ENCODE results near the gene C11orf71.

The C11orf71 gene

DNA sequence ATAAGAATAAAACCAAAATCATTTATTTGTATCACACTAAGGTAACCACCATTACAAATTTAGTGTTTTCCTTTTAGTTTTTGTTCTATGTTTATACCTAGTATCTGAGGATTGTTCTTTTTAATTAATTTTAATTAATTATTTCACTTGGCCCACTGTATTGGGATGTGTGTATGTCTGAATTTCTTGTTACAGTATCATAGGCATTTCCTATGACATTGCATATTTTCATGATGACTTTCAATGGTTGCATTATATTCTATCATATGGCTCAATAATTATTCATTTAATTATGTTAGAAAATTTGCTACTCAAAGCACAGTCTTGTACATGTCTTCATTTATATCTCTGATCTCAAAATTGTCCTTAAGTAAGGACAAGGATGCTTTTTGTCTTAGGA is 41.0 kb downstream of the C11orf71 start:
- DNase-seq (ENCODE audit: low read depth in 2 of 3, low spot score in 1 of 3), result no peak

DNA sequence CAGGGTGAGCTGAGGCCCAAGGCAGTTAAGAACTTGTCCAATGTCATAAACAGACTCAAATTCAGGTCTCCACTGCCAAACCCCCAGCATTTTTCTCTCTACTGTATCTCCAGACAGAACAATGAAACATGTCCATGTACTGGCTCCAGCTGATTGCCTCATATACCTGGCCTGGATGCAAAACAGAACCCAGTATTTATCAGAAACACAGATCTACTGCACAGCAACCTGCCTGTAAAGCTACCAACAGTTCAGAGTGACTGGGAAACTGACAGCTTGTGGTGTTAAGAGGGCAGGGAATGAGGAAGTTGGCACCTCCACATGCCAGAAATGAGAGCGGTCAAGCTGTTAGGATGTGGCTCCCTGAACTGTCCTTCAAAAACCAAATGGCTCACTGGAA is 41.6 kb downstream of the C11orf71 start:
- DNase-seq (ENCODE audit: low read depth in 2 of 3, low spot score in 1 of 3), result no peak

DNA sequence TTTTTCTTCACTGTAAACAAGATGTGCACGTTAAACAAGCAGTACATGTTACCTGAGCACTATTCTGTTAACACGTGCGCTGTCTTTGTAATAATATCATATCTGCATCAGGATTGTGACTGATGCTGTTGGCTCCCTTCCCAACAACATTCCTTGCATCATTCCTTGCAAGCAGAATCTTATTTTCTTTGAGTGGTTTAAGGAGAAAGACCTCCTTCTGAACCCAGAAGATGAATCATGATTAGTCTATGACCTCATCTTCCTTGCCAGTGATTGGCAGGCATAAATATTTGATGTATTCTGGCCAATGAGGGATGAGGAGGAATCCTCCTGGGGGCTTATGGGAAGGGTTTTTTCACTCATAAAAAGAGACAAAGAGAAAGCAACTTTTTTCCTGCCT is 46.2 kb downstream of the C11orf71 start:
- no peak for DNase-seq (ENCODE audit: low read depth in 2 of 3, low spot score in 1 of 3)

DNA sequence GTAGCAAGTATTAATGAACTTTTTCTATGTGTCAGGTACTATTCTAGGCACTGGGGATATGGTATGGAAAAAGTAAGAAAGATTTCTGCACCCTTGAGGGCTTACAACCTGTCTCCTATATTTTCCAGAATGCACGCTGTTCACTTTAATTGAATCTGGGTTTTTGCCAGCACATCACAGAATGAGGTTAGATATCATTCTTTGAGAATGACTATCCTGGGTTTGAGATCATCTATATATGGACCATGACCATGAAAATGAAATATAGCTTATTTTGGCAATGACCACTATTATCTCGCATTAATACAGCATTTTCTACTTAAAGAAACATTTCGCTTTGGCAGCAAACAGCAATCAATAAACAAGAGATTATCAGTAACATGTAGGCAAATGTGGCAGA is 46.9 kb downstream of the C11orf71 start:
- DNase-seq (ENCODE audit: low read depth in 2 of 3, low spot score in 1 of 3), result no peak

DNA sequence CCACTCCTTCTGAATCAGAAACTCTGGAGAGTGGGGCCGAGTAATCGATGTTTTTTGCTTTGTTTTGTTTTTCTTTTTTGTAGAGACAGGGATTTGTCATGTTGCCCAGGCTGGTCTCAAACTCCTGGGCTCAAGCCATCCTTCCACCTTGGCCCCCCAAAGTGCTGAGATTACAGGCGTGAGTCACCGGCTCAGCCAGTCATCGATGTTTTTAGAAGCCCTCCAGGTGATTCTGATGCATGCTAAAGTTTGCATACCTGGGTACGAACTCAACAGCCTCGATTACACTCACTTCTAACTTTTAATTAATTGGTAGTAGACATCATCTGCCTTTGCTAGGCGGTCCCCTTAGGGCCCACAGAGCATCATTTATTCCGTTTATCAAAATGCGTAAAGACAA is 50.3 kb downstream of the C11orf71 start:
- DNase-seq (ENCODE audit: low read depth in 2 of 3, low spot score in 1 of 3), result no peak

Data from stimulated activated CD4-positive, alpha-beta T cell treated with anti-CD3 and anti-CD28 coated beads, Interleukin-12 subunit alpha, Interleukin-12 subunit beta, amount 100 ng/mL, for 48 hours (primary cell).